Stimulated activated CD8-positive, alpha-beta memory T cell treated with anti-CD3 and anti-CD28 coated beads, Interleukin-7, amount 100 ng/mL, for 1 hour (primary cell): Measurements from ENCODE around the gene CLEC16A.
"Not testable (repeated sequence)": the region's sequence is repeated elsewhere in the genome, so short reads cannot be mapped to it uniquely, and the experiment has no call there.

Experiments used
- DNase-seq, 2 donors: peaks; one replicate each; pipeline ENCODE4 v3.0.0-alpha.2; 2020; ENCODE audit warnings: low read depth in 2 of 2

Gene CLEC16A

GRCh38 chr16:10966129-10966528, 21.8 kb downstream of the CLEC16A start:
- DNase-seq, result no peak

GRCh38 chr16:10966559-10966958, 22.2 kb downstream of the CLEC16A start:
- DNase-seq, result not testable (repeated sequence)

- DNase-seq, result no peak
Observed at GRCh38 chr16:10967986-10968385, 23.6 kb downstream of the CLEC16A start.

- DNase-seq, result no peak
Observed at GRCh38 chr16:10968498-10968897, 24.1 kb downstream of the CLEC16A start.

- DNase-seq, result no peak
Observed at GRCh38 chr16:10969615-10970014, 25.3 kb downstream of the CLEC16A start.

GRCh38 chr16:10970065-10970464, 25.7 kb downstream of the CLEC16A start:
- DNase-seq, result no peak

- no peak for DNase-seq
Observed at GRCh38 chr16:10971560-10971961, 27.2 kb downstream of the CLEC16A start.

GRCh38 chr16:10972108-10972818, 27.9 kb downstream of the CLEC16A start:
- DNase-seq, result no peak

GRCh38 chr16:10972819-10973464, 28.6 kb downstream of the CLEC16A start:
- no peak for DNase-seq

- no peak for DNase-seq
Observed at GRCh38 chr16:10976634-10977033, 32.3 kb downstream of the CLEC16A start.

- DNase-seq, result no peak
Observed at GRCh38 chr16:10978124-10978523, 33.8 kb downstream of the CLEC16A start.

- DNase-seq, result no peak
Observed at GRCh38 chr16:10978871-10979446, 34.6 kb downstream of the CLEC16A start.

- DNase-seq, result no peak
Observed at GRCh38 chr16:10979717-10980601, 35.6 kb downstream of the CLEC16A start.

GRCh38 chr16:10980813-10981212, 36.4 kb downstream of the CLEC16A start:
- no peak for DNase-seq

GRCh38 chr16:10981697-10982216, 37.4 kb downstream of the CLEC16A start:
- DNase-seq, result no peak

- no peak for DNase-seq
Observed at GRCh38 chr16:10982465-10983150, 38.2 kb downstream of the CLEC16A start.

- no peak for DNase-seq
Observed at GRCh38 chr16:10983159-10983558, 38.8 kb downstream of the CLEC16A start.

GRCh38 chr16:10984509-10984908, 40.1 kb downstream of the CLEC16A start:
- DNase-seq, result no peak

GRCh38 chr16:10987361-10988163, 43.2 kb downstream of the CLEC16A start:
- DNase-seq, result no peak

- no peak for DNase-seq
Observed at GRCh38 chr16:10988164-10988803, 43.9 kb downstream of the CLEC16A start.
